ENCODE results near the gene HOXD9.

DNA sequence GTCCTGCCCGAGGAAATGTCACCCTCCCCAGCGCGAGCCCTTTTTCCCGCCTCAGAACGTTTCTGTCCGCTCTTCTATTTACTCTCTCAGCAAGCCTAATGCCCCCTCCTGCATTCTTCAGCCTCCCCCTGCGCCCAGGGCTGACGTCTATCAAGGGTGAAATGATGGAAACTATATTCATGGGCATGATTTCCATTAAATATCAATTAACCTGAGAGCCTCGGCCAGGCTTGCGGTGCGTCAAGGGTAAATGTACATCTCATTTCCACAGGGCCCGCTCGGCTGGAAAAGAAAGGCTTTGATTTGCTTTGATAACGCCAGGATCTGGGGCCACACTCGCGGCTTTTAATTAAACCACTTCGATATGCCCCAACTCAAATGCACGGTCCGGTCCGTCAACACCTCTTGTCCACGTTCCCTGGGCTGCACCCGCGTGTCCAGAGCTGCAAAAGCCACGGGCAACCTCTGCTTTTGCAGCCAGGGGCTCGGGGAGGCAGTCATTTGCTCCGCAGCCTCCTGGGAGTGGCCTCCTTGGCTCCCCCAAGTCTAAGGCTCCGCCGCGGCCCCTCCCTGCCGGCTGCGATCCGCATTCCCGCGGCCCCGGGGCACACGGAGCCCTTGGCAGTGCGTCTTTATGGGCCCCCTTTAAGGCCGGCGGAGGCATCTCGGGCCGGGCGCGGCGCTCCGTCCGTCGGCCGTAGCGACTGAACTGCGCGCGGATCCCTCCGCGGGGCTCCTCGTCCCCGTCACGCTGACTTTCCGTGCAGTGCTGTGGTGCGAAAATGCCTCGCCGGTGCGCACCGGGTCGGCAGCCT, 6.7 kb downstream of the HOXD9 start, which contains the start of gene HOXD8:
- TF ChIP-seq NFIC (IDR thresholded peaks at IDR 0.05; ENCODE audit: borderline replicate concordance) = peak; percentile 60
- TF ChIP-seq POLR2AphosphoS5 (IDR thresholded peaks at IDR 0.05; ENCODE audit: low read depth, low read length) = peak; percentile 47
- peak; percentile 88 for TF ChIP-seq PBX3 (IDR thresholded peaks at IDR 0.05)
- TF ChIP-seq MAX (IDR thresholded peaks at IDR 0.05; ENCODE audit: low read depth) = peak; percentile 90
- TF ChIP-seq, protein P1, sequence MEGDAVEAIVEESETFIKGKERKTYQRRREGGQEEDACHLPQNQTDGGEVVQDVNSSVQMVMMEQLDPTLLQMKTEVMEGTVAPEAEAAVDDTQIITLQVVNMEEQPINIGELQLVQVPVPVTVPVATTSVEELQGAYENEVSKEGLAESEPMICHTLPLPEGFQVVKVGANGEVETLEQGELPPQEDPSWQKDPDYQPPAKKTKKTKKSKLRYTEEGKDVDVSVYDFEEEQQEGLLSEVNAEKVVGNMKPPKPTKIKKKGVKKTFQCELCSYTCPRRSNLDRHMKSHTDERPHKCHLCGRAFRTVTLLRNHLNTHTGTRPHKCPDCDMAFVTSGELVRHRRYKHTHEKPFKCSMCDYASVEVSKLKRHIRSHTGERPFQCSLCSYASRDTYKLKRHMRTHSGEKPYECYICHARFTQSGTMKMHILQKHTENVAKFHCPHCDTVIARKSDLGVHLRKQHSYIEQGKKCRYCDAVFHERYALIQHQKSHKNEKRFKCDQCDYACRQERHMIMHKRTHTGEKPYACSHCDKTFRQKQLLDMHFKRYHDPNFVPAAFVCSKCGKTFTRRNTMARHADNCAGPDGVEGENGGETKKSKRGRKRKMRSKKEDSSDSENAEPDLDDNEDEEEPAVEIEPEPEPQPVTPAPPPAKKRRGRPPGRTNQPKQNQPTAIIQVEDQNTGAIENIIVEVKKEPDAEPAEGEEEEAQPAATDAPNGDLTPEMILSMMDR (IDR thresholded peaks at IDR 0.05) = no peak
- no peak for TF ChIP-seq RAD21 (IDR thresholded peaks at IDR 0.05; ENCODE audit: low read length)
- peak; percentile 28; the same call in 1 of the 2 replicates for TF ChIP-seq GATA2 (CRISPR knock-in tag; IDR thresholded peaks at IDR 0.05)
- TF ChIP-seq, protein P2, sequence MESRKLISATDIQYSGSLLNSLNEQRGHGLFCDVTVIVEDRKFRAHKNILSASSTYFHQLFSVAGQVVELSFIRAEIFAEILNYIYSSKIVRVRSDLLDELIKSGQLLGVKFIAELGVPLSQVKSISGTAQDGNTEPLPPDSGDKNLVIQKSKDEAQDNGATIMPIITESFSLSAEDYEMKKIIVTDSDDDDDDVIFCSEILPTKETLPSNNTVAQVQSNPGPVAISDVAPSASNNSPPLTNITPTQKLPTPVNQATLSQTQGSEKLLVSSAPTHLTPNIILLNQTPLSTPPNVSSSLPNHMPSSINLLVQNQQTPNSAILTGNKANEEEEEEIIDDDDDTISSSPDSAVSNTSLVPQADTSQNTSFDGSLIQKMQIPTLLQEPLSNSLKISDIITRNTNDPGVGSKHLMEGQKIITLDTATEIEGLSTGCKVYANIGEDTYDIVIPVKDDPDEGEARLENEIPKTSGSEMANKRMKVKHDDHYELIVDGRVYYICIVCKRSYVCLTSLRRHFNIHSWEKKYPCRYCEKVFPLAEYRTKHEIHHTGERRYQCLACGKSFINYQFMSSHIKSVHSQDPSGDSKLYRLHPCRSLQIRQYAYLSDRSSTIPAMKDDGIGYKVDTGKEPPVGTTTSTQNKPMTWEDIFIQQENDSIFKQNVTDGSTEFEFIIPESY (IDR thresholded peaks at IDR 0.05; ENCODE audit: borderline replicate concordance, low read depth) = no peak
- TF ChIP-seq JUND (IDR thresholded peaks at IDR 0.05) = peak; percentile 25; the same call in 1 of the 2 replicates
- TF ChIP-seq USF1 (IDR thresholded peaks at IDR 0.05; ENCODE audit: borderline replicate concordance, low read depth) = no peak
- TF ChIP-seq SIN3A (IDR thresholded peaks at IDR 0.05; ENCODE audit: borderline replicate concordance, low read depth, low read length) = peak; percentile 66; the same call in 1 of the 2 replicates
- peak; percentile 69; the same call in 1 of the 2 replicates for TF ChIP-seq REST (IDR thresholded peaks at IDR 0.05; ENCODE audit: low read depth, low read length)
- peak; percentile 85 for TF ChIP-seq TAF1 (IDR thresholded peaks at IDR 0.05; ENCODE audit: borderline replicate concordance, low read depth, low read length)
